Stimulated activated CD8-positive, alpha-beta memory T cell treated with anti-CD3 and anti-CD28 coated beads, Interleukin-15, amount 100 ng/mL, for 48 hours (primary cell): ENCODE data around the gene MYT1.

Experiments used
- DNase-seq, 2 donors: peaks; one replicate each; pipeline ENCODE4 v3.0.0-alpha.2; 2020; ENCODE audit warnings: low read depth in 2 of 2

Gene MYT1

GRCh38 chr20:64188682-64189529 is 24.7 kb downstream of the MYT1 start:
- DNase-seq, result no peak

- DNase-seq, result no peak
These were observed 25.3 kb downstream of the MYT1 start for GRCh38 chr20:64189530-64189966.

- DNase-seq, result no peak
These were observed 25.7 kb downstream of the MYT1 start for GRCh38 chr20:64189986-64190385.

GRCh38 chr20:64191002-64191401 is 26.8 kb downstream of the MYT1 start:
- no peak for DNase-seq

- DNase-seq, result no peak
These were observed 28.2 kb downstream of the MYT1 start for GRCh38 chr20:64192406-64192805.

- DNase-seq, result no peak
These were observed 28.8 kb downstream of the MYT1 start for GRCh38 chr20:64193058-64193457.

- DNase-seq, result no peak
These were observed 30.0 kb downstream of the MYT1 start for GRCh38 chr20:64194269-64194668.

GRCh38 chr20:64196309-64196708 is 32.1 kb downstream of the MYT1 start:
- DNase-seq, result no peak

- no peak for DNase-seq
These were observed 32.6 kb downstream of the MYT1 start for GRCh38 chr20:64196847-64197306.

- no peak for DNase-seq
These were observed 34.1 kb downstream of the MYT1 start for GRCh38 chr20:64198347-64198746.

- no peak for DNase-seq
These were observed 35.1 kb downstream of the MYT1 start for GRCh38 chr20:64199395-64199794.

- no peak for DNase-seq
These were observed 36.5 kb downstream of the MYT1 start for GRCh38 chr20:64200740-64201139.

GRCh38 chr20:64201653-64202052 is 37.4 kb downstream of the MYT1 start:
- DNase-seq, result no peak

- no peak for DNase-seq
These were observed 39.0 kb downstream of the MYT1 start for GRCh38 chr20:64203037-64203777.

GRCh38 chr20:64205611-64206026 is 41.4 kb downstream of the MYT1 start:
- DNase-seq, result no peak

GRCh38 chr20:64206614-64207013 is 42.4 kb downstream of the MYT1 start:
- DNase-seq, result no peak

- no peak for DNase-seq
These were observed 43.7 kb downstream of the MYT1 start for GRCh38 chr20:64207641-64208590.

GRCh38 chr20:64209148-64209547 is 44.9 kb downstream of the MYT1 start:
- DNase-seq, result no peak

GRCh38 chr20:64210656-64211369 is 46.6 kb downstream of the MYT1 start:
- DNase-seq, result no peak

GRCh38 chr20:64211874-64212658 is 47.8 kb downstream of the MYT1 start:
- DNase-seq, result no peak
